HK-2 (cell line): Measurements from ENCODE around the gene SPART.
"Not testable (repeated sequence)": the region's sequence is repeated elsewhere in the genome, so short reads cannot be mapped to it uniquely, and the experiment has no call there.

Experiments used
- DNase-seq: peaks from one replicate; pipeline ENCODE4 v3.0.0-alpha.2; 2018; ENCODE audit not compliant: unreplicated experiment

SPART gene

GRCh38 chr13:36353001-36353400 lies 6.8 kb upstream of the SPART start:
- no peak for DNase-seq

GRCh38 chr13:36352350-36352749 lies 6.2 kb upstream of the SPART start:
- no peak for DNase-seq

- DNase-seq: no peak
These were observed 1.5 kb upstream of the SPART start for GRCh38 chr13:36347531-36348210.

- DNase-seq: peak; percentile 44
These were observed 564 bp downstream of the SPART start for GRCh38 chr13:36345438-36346221.

- DNase-seq: peak; percentile 5
These were observed 1.2 kb downstream of the SPART start for GRCh38 chr13:36344886-36345437.

GRCh38 chr13:36344173-36344572 lies 2.0 kb downstream of the SPART start:
- no peak for DNase-seq

- DNase-seq: no peak
These were observed 2.4 kb downstream of the SPART start for GRCh38 chr13:36343766-36344165.

GRCh38 chr13:36342715-36343114 lies 3.5 kb downstream of the SPART start:
- no peak for DNase-seq

- no peak for DNase-seq
These were observed 4.5 kb downstream of the SPART start for GRCh38 chr13:36341718-36342117.

GRCh38 chr13:36339600-36340155 lies 6.5 kb downstream of the SPART start:
- no peak for DNase-seq

- DNase-seq: no peak
These were observed 8.1 kb downstream of the SPART start for GRCh38 chr13:36337938-36338641.

- DNase-seq: no peak
These were observed 13.2 kb downstream of the SPART start for GRCh38 chr13:36332986-36333385.

- not testable (repeated sequence) for DNase-seq
These were observed 13.9 kb downstream of the SPART start for GRCh38 chr13:36332255-36332654.

- DNase-seq: no peak
These were observed 14.9 kb downstream of the SPART start for GRCh38 chr13:36331280-36331679.

GRCh38 chr13:36329361-36329760 lies 16.8 kb downstream of the SPART start:
- no peak for DNase-seq

- DNase-seq: no peak
These were observed 17.4 kb downstream of the SPART start for GRCh38 chr13:36328821-36329220.

- DNase-seq: no peak
These were observed 20.3 kb downstream of the SPART start for GRCh38 chr13:36325912-36326311.

GRCh38 chr13:36324881-36325280 lies 21.3 kb downstream of the SPART start:
- DNase-seq: not testable (repeated sequence)

GRCh38 chr13:36323951-36324566 lies 22.1 kb downstream of the SPART start:
- no peak for DNase-seq

- no peak for DNase-seq
These were observed 22.8 kb downstream of the SPART start for GRCh38 chr13:36323408-36323807.

- not testable (repeated sequence) for DNase-seq
These were observed 26.4 kb downstream of the SPART start for GRCh38 chr13:36319793-36320192.
